GM19455 (cell line): ENCODE results near the gene DMXL1.

Source experiments
- ATAC-seq: cut with Tn5 transposase; IDR thresholded peaks from one replicate; pipeline ENCODE4 v1.9.1; 2021; ENCODE audit not compliant: unreplicated experiment

Gene DMXL1

GRCh38 chr5:119268387-119269060, 197.6 kb downstream of the DMXL1 start:
- ATAC-seq = peak; percentile 90

DNA sequence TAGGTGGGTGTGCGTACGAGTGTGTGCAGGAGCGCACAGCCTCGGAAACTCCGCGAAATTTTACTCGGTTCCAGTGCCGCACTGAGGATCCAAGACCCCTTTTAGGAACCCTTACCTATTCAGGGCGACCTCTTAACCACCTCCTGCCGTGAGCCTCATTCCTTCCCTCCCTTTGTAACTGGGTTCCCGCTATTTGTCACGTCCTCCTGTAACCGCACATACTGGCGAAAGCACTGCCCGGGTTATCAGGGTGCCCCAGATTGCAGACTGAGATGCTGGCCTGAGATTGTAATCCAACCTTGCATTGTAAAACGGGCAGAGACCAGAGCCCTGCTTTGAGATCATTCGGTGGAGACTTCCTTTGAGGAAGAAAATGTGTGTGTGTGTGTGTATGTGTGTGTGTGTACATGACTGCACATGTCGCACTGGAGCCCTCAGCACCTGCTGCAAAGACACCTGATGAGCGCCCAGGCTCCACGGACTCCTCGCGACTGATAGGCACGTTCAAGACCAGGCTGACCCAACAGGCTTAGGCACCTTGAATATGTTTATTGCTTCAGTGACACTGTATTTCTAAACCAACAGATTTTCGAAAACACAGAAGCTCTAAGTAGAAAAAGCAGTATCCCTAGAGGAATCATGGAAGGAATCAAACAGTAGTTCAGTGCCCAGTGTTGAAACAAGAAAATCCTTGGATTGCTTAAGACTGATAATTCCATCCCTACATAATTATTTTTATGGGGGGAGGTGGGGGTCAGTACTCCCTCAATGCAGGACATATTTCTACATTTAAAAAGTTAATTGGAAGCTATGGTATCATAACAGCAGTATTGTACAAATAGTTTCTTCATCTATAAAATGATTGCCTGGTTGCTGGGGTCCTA, 198.4 kb downstream of the DMXL1 start:
- peak; percentile 3 for ATAC-seq

GRCh38 chr5:119270121-119270565, 199.3 kb downstream of the DMXL1 start:
- no peak for ATAC-seq

GRCh38 chr5:119270960-119271757, 200.3 kb downstream of the DMXL1 start:
- no peak for ATAC-seq

- no peak for ATAC-seq
Observed at GRCh38 chr5:119271758-119272730, 201.2 kb downstream of the DMXL1 start.

DNA sequence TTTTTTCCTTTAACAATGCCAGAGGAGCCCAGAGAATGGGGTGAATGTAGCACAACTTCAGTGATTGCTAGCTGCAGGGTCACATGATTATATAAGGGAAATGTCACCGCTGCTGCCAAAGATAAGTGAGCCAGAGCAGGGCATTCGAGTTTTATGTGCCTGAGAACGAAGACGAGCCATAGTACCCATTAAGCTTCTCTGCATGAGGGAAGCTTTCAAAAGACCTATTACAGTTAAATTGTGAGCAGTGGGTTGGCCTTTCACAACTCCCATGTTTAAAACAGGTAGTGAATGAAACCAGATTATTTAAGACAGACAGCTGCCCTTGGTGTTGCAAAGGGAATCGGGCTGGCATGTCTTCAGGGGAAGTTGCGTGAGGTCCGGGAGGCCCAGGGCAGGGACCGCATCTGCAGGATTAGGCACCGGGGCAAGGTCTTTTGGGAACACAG, 202.5 kb downstream of the DMXL1 start:
- no peak for ATAC-seq

GRCh38 chr5:119274030-119274766, 203.3 kb downstream of the DMXL1 start:
- no peak for ATAC-seq

GRCh38 chr5:119274767-119275130, 203.9 kb downstream of the DMXL1 start:
- ATAC-seq = peak; percentile 30

GRCh38 chr5:119275146-119275545, 204.3 kb downstream of the DMXL1 start:
- peak; percentile 1 for ATAC-seq

DNA sequence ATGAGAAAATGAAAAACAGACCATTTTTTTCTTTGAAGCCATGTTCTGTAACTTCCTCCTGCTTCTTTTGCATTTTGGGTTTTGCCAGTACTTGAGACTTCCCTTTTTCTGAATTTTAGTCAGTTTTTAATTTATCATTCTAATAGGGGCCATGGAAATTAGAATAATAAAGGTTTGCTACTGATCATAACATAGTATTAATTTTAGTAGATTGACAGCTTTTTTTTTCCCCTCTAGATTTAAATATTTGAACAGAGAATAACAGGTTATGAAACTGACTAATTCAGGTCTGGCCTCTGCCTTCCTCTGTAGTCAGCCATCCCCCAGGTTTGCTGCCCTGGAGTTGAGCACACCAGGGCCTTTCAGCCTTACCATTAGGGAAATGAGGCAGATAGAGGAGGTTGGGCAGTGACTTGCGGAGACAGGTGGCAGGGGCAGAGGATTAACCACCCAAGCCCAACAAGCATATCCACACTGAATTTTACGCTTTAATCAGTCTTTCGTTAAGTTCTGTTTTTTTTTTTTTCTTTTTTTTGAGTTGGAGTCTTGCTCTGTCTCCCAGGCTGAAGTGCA, 204.8 kb downstream of the DMXL1 start:
- peak; percentile 62 for ATAC-seq

GRCh38 chr5:119276978-119277377, 206.1 kb downstream of the DMXL1 start:
- peak; percentile 41 for ATAC-seq

GRCh38 chr5:119279093-119279492, 208.2 kb downstream of the DMXL1 start:
- ATAC-seq = no peak

DNA sequence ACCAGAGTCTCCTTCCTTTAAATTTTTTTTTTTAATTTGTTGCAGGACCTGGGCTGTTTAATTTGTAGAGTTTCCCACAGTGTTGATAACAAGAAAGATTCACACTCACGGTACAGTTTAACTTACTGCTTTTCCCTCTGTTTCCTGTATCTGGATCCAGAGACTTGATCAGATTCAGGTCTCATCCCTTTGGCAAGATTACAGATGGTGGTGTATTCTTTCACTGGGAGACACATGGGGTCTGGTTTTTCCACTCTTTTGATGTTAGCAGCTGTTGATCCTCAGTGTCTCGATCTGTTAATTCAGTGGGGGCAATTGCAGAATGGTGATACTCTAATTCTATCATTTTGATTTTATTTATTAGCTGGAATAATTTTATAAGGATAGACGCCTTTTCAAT, 209.5 kb downstream of the DMXL1 start:
- ATAC-seq = no peak

DNA sequence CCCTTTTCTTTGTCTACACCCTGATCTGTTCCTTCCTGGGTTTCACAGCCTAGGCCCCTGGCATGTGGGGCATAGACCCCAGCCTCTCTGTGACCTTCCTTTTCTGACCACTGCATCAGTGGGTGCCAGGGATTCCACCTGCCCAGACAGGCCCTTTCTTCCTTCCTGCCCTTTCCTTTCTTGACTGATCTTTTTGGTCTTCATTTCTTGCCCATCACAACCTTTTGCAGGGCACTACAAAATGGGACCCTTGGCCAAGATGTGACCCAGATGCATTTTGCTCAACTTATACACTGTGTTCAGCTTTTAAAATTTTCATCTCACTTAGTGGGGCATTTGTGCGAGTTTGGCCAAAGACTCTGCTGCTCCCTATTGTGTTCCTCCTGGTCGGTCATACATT, 211.7 kb downstream of the DMXL1 start:
- ATAC-seq = no peak

- no peak for ATAC-seq
Observed at GRCh38 chr5:119284031-119284430, 213.1 kb downstream of the DMXL1 start.

DNA sequence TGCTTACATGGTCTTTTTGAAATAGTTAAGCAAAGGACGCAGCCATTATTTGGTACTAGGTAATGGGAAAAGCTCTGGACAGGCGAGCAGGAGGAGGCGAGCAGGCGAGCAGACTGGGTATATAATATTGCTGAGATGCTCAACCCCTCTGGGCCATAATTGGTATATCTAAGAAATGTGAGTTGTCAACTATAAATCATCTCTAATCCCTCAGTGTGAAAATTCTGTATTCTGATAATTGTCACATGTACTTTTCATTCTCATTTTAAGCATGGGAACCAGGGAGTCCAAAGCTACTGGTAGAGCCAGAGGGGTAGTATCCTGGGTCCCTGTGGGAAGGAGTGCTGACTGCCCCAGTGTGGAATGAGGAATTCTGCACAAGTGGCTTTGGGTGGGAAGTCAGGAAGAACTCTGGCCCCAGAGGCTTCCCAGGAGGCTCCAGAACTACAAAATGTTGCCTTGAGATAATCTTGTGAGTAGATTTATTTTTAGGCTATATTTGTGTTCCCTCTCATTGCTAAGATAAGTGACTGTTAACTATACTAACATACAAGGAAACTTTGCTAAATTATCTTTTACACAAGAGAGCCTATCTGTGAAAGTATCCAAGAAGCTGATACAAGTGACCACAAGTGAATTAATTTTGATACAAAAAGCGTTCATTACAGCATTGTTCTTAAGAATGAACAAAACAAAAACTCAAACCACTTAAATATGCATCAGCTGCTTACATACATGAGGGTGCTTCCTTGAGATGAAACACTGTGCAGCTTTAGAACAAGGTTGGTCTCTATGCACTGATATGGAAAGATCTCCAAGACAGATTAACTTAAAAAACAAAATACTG, 214.4 kb downstream of the DMXL1 start:
- ATAC-seq = no peak

GRCh38 chr5:119286511-119287488, 215.9 kb downstream of the DMXL1 start:
- peak; percentile 0 for ATAC-seq
